Measurements from ENCODE around the gene ROGDI.

The ROGDI gene

DNA sequence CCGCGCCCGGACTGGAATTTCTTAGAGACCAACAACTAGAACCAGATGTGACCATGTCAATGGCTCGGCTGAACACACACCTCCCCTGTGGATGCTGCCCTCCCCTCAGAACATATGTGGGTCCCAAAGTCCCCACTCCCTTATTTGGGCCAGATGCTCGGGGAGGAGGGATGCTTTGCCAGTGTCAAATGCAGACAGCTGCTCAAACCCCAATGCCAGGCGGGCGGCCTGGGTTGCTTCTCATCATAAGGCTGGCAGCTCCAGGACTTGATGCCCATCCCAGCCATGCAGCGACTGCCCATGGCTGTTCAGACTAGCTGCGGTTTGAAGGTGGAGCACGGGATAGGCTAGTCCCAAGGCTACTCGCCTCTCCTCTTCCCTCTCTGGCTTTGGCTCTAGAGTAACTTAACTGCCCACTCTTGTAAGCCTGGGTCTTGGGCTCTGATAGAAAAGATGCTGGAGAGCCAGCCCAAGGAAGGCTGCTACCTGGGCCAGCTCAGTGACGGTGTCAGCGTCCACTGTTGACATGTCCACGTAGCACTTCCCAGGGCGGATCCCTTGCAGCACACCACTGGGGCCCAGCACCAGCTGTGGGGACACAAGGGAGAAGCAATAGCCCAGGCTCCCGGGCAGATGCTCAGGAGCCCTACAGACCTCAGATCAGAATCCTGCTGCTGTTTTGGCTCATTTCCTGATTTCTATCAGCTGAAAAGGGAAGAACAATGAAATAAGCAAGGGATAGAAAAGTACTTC lies 11.0 kb upstream of the ROGDI start:
- DNase-seq: no peak

DNA sequence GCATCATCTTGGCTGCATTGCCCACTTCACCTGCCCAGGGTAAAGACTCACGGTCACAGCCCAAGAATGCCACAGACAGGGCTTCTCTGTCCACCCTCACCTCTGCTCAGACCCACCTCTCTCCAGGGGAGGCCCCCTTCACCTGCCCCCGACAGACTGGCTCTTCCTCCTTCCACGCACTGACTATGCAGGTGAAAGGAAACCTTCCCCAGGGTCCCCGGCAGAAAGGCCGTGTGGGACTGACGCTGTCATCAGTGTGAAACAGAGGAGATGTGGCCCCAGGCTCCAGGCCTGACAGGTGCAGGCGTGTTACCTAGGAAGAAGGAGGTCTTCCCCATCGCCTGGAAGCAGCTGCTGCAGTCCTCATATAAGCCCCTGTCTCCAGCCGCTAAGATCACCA lies 9.3 kb upstream of the ROGDI start:
- no peak for DNase-seq

DNA sequence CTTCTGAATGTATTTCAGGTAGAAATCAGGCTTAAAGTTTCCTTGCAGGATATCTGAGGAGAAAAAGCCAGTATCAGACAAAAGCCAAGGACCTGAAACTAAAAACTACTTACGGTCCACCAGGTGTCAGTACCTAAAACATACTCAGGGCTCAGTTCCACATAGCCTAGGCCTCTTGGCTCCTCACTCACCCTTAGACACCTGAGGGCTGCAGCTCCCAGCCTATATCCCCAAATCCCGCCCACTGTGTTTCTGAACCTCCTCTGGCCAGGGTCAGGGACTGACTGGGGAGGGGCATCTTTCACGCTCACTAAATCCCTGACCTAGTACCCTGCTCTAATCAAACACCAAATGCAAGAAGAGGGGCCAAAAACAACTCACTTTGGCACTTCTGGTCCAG lies 8.8 kb upstream of the ROGDI start:
- no peak for DNase-seq

- no peak for DNase-seq
Observed at GRCh38 chr16:4806280-4806679, 3.8 kb upstream of the ROGDI start.

DNA sequence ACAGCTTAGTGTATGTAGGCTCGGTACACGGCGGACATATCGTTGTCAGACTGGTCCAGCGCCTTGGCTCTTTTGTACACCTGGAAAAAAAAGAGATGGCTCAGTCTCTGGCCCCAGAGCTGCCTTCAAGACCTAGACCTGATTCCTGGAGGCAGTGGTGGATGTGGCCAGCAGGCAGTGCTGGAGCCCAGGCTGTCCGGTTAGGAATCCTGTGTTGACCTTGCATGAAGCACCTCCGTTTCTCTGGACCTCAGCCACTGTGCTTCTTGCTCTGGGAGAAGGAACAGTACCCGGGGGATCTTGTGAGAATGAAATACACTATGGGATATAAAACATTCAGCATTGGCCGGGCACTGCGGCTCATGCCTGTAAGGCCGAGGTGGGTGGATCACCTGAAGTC lies 2.8 kb upstream of the ROGDI start:
- DNase-seq: no peak

DNA sequence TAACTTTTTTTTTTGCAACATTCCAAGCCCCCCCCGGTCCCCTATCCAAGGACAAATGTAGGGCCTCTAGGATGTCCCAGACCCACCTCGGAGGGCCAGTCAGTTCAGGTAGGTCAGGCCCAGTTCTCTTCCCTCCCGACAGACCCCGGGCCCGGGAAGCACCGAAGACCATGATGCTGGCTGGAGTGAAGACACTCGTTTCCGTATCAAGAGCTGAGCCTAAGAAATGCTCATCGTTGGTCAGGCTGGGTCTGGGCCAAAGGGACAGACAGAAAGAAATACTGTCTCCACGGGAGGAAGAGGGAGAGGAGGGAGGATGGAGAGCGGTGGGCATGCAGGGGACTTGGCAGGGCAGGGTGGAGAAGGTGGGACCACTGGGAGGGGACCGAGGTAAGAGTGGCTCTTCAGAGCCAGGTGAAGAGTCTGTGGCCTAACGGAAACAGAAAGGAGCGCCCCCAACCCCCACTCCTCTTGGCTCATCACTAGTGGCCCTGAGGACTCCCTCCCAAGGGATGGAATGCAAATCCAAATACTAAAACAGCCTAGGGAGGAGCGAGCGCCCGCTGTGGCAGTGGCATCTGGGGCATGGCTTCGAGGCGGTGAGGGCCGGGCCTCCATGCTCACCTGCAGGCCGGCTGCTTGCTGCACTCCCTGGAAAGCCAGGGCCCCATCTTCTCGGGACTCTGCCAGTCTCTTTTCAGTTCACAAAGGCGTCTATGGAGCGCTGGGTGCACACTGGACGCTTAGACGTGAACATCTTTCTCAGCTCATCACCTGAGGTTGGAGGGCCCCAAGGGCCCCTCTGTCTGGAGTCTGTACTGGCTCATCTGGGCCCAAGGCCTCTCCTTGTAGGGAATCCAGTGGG lies 1.7 kb upstream of the ROGDI start:
- DNase-seq: no peak

GRCh38 chr16:4803401-4803844 lies 990 bp upstream of the ROGDI start:
- peak; percentile 31 for DNase-seq

DNA sequence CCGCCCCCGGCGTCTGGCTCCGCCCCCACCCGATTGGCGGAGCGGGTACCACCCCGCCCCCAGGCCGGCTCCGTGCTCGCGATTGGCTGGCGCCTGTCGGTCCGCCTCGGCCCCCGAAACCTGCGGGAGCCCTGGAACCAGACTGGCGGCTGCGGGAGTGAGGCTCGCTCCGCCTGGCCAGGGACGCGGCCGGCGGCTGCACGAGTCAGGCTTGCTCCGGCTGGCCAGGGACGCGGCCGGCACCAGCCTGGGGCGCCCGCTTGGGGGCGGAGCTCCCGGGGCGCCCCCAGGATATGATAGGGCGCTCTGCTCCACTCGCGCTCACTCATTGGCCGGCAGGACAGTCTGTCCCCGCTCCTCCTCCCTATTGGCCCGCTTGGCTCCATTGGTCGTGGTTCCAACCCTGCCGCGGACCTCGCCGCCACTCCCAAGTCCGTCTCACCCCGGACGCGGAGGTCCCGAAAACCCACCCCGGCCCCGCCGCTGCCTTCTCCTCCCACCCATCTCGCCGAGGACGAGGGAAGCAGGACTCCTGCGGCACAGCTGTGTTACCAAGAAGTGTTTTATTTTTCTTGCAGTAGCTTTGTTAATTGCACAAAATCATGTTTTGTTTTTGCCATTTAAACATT lies 340 bp upstream of the ROGDI start:
- peak; percentile 92 for DNase-seq

GRCh38 chr16:4801051-4801961 lies 1.1 kb downstream of the ROGDI start:
- DNase-seq: no peak

- no peak for DNase-seq
Observed at GRCh38 chr16:4800290-4801041, 2.0 kb downstream of the ROGDI start.

DNA sequence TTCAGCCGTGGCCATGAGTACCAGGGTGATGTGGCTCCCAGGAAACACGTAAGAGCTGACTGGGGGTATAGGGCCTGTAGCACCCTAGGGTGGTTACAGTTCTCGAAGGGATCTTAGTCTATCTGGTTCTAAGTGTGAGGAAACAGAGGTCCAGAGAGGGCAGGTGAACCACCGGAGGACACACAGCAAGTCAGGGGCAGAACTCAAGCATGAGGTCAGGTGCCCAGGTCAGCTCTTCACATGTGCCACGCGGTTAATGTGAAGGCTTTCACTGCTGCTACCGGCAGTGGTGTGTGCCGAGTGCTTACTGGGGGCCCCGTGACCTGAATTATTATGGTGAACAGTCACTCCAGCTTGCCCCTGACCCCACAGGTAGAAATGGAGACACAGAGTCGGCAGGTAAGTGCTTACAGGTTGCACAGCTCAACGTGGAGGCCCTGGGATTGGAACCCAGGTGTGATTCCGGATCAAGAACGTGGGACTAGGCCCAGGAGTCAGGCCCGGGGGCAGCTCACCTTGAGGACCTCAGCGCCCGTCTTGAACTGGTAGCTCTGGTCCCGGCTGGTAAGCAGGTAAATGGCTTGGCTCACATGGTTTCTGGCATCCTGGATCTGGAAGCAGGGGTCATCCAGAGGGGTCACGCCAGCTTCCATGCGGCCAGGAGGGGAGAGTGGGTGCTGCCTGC lies 3.1 kb downstream of the ROGDI start:
- DNase-seq: no peak

DNA sequence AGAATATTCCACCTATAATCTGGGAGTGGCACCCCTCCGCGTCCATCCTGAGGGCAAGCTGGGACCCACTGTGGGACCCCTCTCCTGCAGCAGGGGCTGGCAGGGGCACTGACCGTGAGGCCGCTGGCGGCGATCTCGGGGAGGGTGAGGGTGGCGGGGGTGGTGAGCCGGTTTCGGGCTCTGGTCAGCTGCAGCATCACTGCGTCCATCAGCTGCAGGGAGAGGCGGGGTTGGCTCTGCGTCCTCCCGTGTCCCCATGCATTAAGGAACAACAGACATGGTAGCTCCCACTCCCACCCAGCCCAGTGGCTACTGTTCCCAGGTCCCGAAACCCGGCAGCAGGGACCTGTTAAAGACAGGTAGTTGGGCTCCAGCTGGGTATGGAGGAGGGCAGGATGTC lies 4.0 kb downstream of the ROGDI start:
- DNase-seq: no peak

GRCh38 chr16:4797805-4798252 lies 4.6 kb downstream of the ROGDI start:
- no peak for DNase-seq

DNA sequence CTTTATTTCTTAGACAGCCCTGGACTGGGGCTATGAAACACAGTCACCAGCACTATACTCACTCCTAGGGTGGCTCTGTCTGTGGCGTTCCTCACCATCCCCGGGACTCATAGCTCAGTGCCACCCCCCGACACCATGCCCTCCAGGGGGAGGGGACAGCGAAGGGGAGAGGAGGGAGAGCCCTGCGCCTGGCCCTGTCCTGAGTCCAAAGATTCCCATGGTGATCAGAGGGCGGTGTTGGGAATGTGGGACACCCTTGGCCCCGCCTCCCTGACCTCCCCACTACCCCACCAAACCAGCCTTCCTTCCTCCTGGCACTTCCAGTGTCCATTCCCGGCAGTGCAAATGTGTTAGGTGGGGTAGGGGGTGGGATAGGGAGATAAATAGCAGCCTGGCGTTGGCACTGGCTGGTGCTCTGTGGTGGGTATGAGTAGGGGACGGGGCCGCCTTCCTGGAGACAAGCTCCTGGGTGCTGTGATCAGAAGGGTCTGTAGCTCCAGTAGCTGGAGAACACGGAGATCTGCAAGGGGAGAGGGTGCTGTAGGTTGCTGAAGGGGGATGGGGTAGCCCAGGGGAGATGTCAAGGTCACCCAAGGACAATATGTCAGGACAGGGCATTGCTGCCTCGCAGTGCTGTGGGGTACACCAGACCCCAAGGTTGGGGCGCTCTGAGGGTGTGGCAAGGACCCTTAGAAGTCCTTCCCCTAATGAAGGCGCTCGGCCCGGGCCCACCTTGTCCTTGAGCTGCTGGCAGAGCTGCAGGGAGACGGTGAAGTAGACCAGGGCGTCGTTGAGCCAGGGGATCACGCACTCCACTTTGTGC lies 5.2 kb downstream of the ROGDI start:
- no peak for DNase-seq

GRCh38 chr16:4795828-4796572 lies 6.4 kb downstream of the ROGDI start:
- DNase-seq: no peak

DNA sequence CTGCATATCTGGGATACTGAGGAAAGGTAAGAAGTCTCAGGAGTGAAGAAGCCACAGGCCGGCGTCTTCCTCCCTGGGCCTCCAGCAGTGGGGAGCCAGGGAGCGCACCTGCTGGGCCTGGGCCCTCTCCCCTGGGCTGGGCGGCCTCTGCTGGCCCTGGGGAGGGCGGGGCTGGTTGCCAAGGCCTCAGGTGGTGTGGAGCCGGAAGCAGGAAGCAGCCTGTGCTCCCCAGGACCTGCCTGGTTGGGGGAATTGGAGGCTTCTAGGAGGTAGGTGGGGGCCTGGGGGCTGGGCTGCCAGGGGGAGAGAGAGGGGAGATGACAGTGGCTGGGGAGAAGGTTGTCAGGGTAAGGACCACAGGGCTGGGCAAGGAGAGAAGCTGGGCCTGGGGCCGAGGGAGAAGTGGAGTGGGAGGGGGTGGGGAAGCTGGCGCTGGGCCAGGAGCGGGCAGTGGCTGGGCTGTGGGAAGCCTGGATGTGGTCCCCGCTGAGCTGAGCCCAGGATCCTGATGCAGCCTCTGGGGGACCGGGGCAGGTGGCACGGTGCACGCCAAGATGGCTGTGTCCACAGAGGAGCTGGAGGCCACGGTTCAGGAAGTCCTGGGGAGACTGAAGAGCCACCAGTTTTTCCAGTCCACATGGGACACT lies 7.1 kb downstream of the ROGDI start, which contains the start of gene SMIM22:
Gene SMIM22, plus strand, starts transcription at position 189 of the 647 bp plus-strand sequence. Its CDS starts 366 bp downstream, at position 555.
- DNase-seq: no peak

GRCh38 chr16:4792951-4793513 lies 9.4 kb downstream of the ROGDI start:
- DNase-seq: no peak

DNA sequence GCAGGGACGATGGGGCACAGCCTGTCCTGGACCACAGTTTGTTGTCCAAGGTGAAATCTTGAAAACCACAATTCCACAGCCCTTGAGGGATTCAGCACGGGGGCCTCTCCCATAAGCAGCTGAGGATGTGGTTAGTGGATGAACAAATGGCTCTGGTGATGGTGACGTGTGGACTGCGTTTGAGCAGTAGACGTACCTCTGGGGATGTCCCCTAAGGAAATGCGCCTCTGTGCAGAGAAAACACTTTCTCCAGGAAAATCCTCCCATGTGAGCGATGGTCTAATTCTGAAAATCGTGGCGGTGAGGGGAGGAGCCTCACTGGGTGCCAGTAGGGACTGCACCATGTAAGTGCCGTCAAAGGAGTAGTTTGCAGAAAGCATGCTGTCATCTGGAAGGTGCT lies 11.6 kb downstream of the ROGDI start:
- no peak for DNase-seq

Measured in fibroblast of upper back skin (primary cell).